Renal pelvis (tissue), 4 donors: ENCODE results near the gene METTL3. TPM values are rescaled to one million over a fixed set of nuclear protein-coding genes. Genes with fewer than 3 reads are reported as not detected.

ENCODE experiments used
- DNase-seq: peaks from one replicate; pipeline ENCODE4 v3.0.0-alpha.2; 2013
- polyA plus RNA-seq, 3 donors: library from polyadenylated mRNA; unstranded; fragments of 120-200 nt; gene quantifications; one replicate each; pipeline ENCODE4 v1.2.1, GENCODE V29; 2013; ENCODE audit not compliant: insufficient read length in 3 of 3

The METTL3 gene
- polyA plus RNA-seq, 3 donors, result 84.6 to 116 (median 106) TPM

GRCh38 chr14:21533294-21533693, 22.2 kb upstream of the METTL3 start:
- DNase-seq, result no peak

- no peak for DNase-seq
Measured at GRCh38 chr14:21529515-21529914, 18.4 kb upstream of the METTL3 start.

- no peak for DNase-seq
Measured at GRCh38 chr14:21528381-21529348, 17.5 kb upstream of the METTL3 start.

GRCh38 chr14:21527318-21527679, 16.2 kb upstream of the METTL3 start:
- no peak for DNase-seq

GRCh38 chr14:21526672-21527317, 15.7 kb upstream of the METTL3 start:
- peak; percentile 71 for DNase-seq

GRCh38 chr14:21525962-21526671, 15.0 kb upstream of the METTL3 start, which contains the start of gene SALL2:
Gene SALL2 (minus strand): TSS chr14:21526346. CDS start chr14:21526127, 219 bp downstream.
- DNase-seq, result peak; percentile 93

GRCh38 chr14:21525571-21525961, 14.4 kb upstream of the METTL3 start:
- no peak for DNase-seq

- no peak for DNase-seq
Measured at GRCh38 chr14:21524575-21525490, 13.7 kb upstream of the METTL3 start.

- DNase-seq, result no peak
Measured at GRCh38 chr14:21523203-21523602, 12.1 kb upstream of the METTL3 start.

- no peak for DNase-seq
Measured at GRCh38 chr14:21521501-21521900, 10.4 kb upstream of the METTL3 start.

GRCh38 chr14:21520767-21521166, 9.6 kb upstream of the METTL3 start:
- no peak for DNase-seq

GRCh38 chr14:21518725-21519124, 7.6 kb upstream of the METTL3 start:
- DNase-seq, result no peak

- no peak for DNase-seq
Measured at GRCh38 chr14:21514341-21514740, 3.2 kb upstream of the METTL3 start.

GRCh38 chr14:21509432-21510143, 1.6 kb downstream of the METTL3 start:
- DNase-seq, result no peak

GRCh38 chr14:21506557-21506956, 4.6 kb downstream of the METTL3 start:
- DNase-seq, result no peak

GRCh38 chr14:21505012-21505553, 6.1 kb downstream of the METTL3 start:
- no peak for DNase-seq

- no peak for DNase-seq
Measured at GRCh38 chr14:21503376-21503775, 7.8 kb downstream of the METTL3 start.

- no peak for DNase-seq
Measured at GRCh38 chr14:21501568-21501967, 9.6 kb downstream of the METTL3 start.

GRCh38 chr14:21498540-21499526, 12.3 kb downstream of the METTL3 start:
- peak; percentile 49 for DNase-seq
